Activated T-cell treated with anti-CD3 and anti-CD28 coated beads for 4 hours (primary cell): ENCODE results near the gene CSPG4.
"Not testable (repeated sequence)": the region's sequence is repeated elsewhere in the genome, so short reads cannot be mapped to it uniquely, and the experiment has no call there.

ENCODE experiments used
- DNase-seq: peaks from one replicate; pipeline ENCODE4 v3.0.0-alpha.2; 2020

Gene CSPG4

GRCh38 chr15:75723847-75724660, 11.4 kb upstream of the CSPG4 start:
- no peak for DNase-seq

GRCh38 chr15:75723171-75723846, 10.7 kb upstream of the CSPG4 start:
- no peak for DNase-seq

GRCh38 chr15:75721923-75722870, 9.5 kb upstream of the CSPG4 start:
- DNase-seq, result no peak

- DNase-seq, result no peak
Observed at GRCh38 chr15:75721480-75721922, 8.9 kb upstream of the CSPG4 start.

- no peak for DNase-seq
Observed at GRCh38 chr15:75720787-75721479, 8.3 kb upstream of the CSPG4 start.

GRCh38 chr15:75720297-75720696, 7.6 kb upstream of the CSPG4 start:
- no peak for DNase-seq

- no peak for DNase-seq
Observed at GRCh38 chr15:75718328-75718727, 5.7 kb upstream of the CSPG4 start.

- not testable (repeated sequence) for DNase-seq
Observed at GRCh38 chr15:75717001-75717400, 4.4 kb upstream of the CSPG4 start.

- DNase-seq, result not testable (repeated sequence)
Observed at GRCh38 chr15:75716249-75716950, 3.8 kb upstream of the CSPG4 start.

GRCh38 chr15:75715312-75715832, 2.7 kb upstream of the CSPG4 start:
- DNase-seq, result not testable (repeated sequence)

GRCh38 chr15:75714195-75714594, 1.5 kb upstream of the CSPG4 start:
- DNase-seq, result no peak

GRCh38 chr15:75713338-75713895, 769 bp upstream of the CSPG4 start:
- DNase-seq, result no peak

- DNase-seq, result not testable (repeated sequence)
Observed at GRCh38 chr15:75711495-75711894, 1.2 kb downstream of the CSPG4 start.

GRCh38 chr15:75710874-75711273, 1.8 kb downstream of the CSPG4 start:
- DNase-seq, result not testable (repeated sequence)

GRCh38 chr15:75709458-75709857, 3.2 kb downstream of the CSPG4 start:
- DNase-seq, result not testable (repeated sequence)

GRCh38 chr15:75706682-75706954, 6.0 kb downstream of the CSPG4 start:
- DNase-seq, result no peak

GRCh38 chr15:75705854-75706681, 6.6 kb downstream of the CSPG4 start:
- no peak for DNase-seq

- DNase-seq, result not testable (repeated sequence)
Observed at GRCh38 chr15:75705375-75705774, 7.3 kb downstream of the CSPG4 start.

GRCh38 chr15:75704618-75705017, 8.0 kb downstream of the CSPG4 start:
- DNase-seq, result no peak

GRCh38 chr15:75704263-75704615, 8.4 kb downstream of the CSPG4 start:
- DNase-seq, result no peak
